ENCODE results near the gene SIRPG.

- TF ChIP-seq CTCF (IDR thresholded peaks at IDR 0.05 in 8 of 11, conservative IDR thresholded peaks at IDR 0.05 in 3 of 11) (no peak), POLR2A (IDR thresholded peaks at IDR 0.05) (no peak)
Observed at GRCh38 chr20:1646975-1647431, 10.6 kb downstream of the SIRPG start.
